Activated T-cell treated with anti-CD3 and anti-CD28 coated beads, Interleukin-2, amount 50 U/mL, for 1 hour (primary cell): ENCODE data around the gene RELN.

Experiments
- DNase-seq: peaks from one replicate; pipeline ENCODE4 v3.0.0-alpha.2; 2020

RELN gene

DNA sequence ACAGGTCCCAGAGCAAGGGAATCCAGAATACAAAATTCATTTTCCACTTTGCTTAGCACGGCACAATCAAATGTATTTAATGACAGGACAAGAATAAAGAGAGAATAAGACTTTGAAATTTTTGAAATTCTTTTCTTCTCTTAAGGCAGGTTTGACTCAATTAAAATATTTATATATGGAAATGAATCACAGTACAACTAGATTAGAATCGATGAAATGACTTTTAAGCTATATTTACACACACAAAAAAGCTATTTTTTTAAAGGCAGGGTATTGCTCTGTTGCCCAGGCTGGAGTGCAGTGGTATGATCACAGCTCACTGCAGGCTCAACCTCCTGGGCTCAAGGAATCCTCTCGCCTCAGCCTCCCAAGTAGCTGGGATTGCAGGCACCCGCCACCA lies 278.0 kb downstream of the RELN start:
- DNase-seq, result no peak

DNA sequence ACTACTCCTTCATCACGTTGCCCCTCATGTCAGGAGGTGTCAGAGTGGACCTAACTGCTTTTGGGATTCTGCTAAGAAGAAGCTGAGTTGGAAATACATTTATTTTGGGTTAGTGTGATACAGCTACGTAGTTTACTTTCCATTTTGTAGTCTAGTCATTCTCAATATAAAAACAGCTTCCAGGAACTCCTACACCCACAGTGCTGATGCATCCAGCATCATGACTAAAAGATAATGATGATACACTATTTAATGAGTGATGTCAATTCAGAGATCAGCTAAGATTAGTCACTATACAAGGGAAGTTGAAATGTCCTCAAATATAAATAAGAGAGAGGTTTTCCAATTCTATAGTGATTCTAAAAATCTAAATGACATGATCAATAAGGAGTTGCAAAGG lies 279.2 kb downstream of the RELN start:
- DNase-seq, result no peak

DNA sequence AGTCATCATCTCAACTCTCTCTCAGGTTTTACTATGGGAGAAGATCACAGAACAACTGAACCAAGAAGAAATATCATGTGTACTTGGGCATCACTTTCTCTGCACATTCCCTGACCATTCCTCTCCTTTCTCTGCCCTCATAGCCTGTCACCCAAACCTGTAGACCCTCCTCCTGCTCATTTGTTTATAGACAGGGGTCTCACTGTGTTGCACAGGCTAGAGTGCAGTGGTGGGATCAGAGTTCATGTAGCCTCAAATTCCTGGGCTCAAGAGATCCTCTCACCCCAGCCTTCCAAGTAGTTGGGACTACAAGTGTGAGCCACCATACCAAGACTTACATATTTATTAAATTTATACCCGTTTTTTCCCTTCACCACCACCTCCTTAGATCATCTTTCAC lies 282.7 kb downstream of the RELN start:
- DNase-seq, result no peak

DNA sequence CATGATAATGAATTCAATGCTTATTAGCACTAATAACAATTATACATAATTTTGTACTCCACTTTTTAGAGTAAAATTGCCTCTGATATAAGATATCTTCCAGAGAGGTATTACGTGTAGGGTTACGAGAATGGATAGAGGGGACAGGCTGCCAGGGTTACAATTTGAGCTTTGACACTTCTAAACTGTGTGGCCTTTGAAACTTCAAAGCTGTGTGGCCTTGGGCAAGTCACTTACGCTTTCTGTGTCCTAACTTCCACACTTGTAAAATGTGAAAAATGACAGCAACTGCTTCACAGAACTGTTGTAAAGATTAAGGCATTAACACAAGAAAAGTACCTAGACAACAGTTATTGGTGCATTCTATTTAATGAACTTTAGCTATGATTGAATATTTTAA lies 283.9 kb downstream of the RELN start:
- no peak for DNase-seq

DNA sequence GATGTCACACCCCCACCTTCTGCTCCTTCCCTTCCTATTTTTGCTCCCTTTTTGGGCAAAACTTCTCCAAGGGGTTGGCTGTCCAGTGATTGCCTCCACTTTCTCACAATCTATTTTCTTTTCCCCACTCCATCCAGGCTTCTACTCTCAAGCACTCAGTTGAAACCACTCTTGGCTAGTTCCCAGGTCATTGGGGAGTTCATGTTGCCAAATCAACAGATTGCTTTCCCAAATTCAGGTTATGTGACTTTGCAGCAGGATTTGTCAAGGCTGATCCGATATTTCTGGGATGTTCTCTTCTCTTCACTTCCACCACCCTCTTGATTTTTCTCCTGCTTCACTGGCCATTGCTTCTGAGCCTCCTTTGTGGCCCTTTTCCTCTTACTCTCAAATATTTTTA lies 284.8 kb downstream of the RELN start:
- DNase-seq, result no peak

DNA sequence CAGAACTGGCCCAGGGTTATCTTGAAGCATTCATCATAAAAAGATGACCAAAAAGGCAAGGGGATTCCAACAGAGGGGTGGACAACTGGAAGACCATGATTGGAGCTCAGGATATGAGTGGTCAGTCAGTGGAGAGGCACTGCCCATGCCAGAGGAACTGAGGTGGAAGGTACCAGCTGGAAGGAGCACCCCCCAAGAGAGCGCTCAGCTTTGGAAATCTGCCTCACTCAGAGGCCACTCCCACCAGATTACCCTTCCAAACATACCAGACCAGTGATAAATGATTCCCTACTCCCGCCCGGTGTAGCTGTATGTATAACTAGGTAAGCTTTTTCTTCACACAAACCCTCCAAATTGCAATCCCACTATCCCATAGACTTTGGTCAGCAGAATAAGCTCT lies 286.5 kb downstream of the RELN start:
- no peak for DNase-seq

DNA sequence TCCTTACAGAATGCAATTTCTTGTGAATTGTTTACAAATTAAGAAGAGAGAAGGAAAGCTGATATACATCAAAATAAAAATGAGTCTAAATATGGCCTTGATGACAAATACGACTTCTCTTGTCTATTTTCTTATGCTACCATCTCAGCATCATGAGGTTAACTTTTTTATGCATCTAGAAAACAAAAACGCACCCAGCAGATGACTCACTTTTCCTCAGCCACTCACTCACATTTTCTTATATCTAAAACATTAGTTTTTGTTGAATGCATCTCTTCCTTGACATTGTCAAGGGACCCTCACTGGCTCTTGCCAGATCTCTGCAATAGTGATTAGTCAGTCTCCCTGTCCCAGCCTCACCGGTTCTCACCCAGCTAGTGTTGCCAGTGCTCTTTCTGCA lies 287.0 kb downstream of the RELN start:
- no peak for DNase-seq

DNA sequence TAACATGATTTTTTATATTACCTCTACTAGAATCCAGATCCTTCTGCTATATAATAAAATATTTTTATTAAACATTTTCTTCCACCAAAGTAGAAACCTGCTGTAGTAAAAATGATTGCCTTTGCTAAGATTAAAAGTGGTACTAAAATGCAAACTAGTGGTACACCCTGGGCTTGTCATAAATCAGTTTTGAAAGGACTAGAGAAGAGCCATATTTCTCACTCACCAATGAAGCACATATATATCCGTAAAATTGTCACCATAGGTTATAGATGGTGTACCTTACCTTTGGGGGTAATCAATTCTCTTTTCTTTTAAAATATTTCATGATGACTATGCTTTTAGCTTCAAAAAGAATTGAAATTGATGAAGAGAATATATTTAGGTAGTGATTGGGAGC lies 290.4 kb downstream of the RELN start:
- no peak for DNase-seq

DNA sequence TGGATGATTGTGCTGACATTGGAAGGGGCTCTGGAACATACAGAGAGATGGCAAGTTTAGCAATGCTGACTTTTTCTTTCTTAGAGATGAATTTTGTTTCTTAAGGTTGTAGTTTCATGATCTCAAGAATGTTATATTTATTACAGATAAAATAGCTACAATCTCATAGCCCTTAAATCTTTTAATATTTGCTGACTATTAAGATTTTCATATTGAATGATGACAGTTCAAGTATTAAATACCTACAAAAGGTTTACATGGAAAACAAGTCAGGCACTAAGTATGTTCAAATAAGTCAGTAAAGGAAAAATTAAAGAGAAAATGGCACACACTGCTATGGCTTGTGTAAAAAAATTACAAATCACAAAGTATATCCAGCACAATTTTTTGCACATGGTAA lies 291.4 kb downstream of the RELN start:
- no peak for DNase-seq

DNA sequence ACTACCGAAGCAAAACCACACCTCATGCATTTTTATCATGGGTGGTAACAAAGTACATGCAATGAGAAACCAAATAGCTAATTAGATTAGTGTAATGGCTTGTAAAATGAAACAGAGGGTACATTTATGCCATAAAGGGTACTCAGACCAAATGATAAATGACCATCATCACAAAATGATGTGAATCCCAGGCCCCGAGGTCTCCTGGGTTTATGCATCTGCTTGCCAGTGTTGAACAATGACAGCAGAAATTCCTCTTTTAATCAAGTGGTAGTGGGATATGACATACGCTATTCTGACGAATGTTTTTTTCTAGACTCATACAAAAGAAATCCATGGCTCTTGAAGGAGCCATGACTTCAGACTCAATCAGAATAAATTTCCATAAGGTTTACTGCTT lies 293.9 kb downstream of the RELN start:
- no peak for DNase-seq

DNA sequence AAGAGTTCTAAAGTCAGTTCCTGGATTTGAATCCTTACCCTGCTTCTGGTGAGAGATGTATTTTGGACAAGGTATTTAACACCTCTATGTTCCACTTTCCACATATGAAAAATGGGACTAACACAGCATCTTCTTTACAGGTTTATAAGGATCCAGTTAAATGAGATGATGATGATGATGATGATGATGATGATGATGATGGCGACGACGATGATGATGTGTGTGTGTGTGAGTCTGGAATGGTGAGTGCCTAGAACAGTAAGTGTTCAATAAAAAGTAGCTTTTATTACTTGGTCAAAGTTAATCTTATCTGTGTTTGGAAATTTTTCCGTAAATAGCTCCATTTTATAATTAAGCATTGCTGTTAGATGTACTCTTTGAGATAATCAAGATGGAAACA lies 295.2 kb downstream of the RELN start:
- DNase-seq, result no peak

DNA sequence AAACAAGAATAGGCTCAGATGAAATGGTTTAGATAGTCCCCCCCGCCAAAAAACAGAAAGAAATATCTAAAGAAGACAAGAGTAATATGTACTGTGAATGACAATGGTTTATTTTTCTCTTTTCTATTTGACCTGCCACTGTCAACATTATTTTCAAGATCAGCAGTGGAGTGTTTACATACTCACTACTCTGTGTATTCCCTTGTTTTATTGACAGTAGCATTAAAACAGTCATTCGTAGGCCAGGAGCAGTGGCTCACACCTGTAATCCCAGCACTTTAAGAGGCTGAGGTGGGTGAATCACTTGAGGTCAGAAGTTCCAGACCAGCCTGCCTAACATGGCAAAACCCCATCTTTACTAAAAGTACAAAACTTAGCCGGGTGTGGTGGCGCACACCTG lies 298.2 kb downstream of the RELN start:
- DNase-seq, result no peak

DNA sequence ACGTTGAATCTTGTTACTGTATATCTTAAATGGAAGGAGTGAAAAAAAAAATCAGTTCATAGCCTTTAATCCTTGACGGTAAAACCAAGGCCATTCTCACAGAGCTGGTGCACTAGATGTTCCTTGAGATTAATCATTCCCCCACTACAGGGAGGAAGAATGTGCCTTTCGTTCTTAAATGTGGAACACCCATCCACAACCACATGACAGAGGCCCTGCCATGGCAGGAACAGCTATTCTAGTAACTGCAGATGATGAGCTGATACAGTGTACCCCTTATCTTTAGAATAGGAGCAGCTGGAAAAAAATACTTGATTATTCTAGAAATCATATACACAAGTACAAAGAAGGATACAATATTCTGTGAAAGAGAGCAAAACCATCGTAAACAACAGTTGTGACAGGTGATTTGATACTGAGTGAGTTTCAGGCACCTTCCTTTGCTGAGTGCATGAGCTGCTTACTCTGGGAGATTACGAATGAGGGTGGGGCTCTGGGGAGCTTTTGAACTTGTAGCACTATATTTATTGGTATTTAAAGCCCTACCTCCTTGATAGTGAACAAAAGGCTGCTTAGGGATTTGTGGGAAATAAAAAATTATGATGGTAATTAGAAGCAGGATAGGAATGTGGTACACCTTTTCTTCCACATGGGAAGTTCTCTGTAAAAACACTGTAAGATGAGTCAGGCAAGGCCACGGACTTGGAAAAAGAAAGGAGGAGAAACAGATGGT lies 299.1 kb downstream of the RELN start:
- no peak for DNase-seq

DNA sequence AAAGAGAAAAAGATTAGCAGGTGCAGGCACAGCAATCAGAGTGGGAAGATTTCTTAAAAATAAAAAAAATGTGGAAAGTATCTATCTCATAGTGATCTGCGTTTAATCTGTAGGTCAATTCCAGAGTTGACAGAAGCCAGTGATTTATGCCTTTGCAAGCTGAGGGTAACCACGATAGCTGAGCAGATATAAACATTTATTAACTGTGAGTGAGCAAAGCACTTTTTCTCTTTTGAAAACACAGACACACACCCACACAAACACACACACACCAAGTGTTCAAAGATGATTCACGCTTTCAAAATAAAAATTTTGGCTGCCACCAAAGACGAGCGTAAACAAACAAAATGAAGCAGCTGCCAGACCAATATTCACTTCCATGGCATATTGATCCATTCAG lies 300.2 kb downstream of the RELN start:
- DNase-seq, result no peak

DNA sequence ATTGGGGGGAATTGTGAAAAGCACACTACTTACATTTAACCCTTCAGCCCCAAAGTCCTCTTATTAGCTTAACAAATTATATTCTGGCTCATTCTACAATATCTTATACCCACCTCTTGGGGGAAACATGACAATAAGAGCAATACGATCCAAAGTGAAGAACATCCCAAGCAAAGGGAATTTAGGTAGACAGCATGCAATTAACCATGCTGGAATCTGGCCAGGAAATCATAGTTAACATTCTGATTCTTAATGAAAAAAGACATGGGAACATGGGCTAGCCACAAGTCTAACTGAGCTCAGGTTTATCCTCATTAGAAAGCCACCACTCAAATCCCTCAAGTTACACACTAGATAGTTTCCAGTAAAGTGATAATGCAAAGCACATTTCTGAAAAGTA lies 301.5 kb downstream of the RELN start:
- no peak for DNase-seq

DNA sequence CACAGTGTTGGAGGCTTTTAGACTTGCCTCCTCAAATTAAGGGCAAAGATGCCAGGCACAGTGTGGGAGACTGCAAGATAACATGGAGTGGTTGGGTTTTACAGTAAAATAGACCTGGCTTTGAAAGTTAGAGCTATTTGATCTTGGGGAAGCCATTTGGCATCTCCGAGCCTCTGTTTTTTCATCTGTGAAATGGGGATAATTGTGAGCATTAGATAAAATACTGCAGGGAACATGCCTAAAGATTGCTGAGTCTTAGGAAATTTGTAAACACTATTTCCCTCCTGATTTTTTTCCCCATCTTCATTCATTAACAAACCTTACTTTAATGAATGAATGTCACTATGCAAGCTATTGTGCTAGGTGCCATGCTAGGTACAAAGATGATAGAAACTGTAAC lies 302.2 kb downstream of the RELN start:
- no peak for DNase-seq

DNA sequence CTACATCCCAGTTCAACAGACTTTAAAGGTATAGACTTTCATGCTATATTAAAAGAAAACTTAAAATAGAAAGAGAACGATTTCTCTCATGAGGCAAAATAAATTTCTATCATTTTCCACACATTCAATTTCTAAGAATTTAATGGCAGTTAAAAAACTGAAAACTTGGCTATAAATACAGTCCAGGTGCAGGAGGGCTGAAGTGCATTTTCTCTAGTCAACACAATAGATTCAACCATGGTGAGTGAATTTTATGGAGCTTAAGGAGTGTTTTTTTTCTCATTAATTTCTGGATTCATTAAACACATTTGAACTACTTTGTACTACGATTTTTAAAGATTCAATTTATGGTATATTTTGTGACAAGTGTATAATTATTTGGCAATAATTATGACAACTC lies 302.7 kb downstream of the RELN start:
- DNase-seq, result no peak

DNA sequence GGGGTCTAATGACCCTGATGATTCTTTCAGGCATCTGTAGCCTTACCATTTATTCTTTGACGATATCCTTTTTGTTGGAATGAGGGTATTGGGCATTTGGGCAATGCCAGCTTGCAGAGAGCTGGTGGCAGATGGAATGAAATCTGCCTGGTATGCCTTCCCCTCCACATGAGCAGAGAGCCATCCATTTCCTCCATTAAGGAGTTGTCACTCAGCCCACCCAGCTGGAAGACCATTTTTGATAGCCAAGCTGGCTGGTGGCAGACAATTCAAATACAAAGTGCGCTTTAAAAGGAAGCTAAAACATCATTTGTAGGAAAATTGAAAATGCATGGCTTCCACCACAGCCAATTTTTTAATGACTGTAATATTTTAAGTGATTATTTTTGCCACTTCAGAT lies 303.4 kb downstream of the RELN start:
- no peak for DNase-seq

DNA sequence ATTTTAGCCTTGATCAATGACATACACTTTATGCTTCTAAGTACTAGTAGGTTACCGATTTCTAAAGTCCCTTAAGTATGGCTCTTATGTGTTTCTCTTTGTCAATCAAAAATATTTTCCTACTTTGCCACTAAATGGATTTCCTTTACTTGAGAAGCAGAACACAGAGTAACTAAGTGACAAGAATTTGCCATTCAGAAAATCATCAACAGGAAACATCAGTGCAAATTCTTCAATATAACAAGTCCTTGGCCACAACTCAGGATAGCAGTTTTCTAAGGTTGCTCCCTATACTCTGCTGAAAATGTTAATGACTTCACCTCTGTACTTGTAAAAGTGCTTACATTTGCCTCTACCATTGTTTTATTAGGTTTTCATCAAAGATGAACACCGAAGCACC lies 303.8 kb downstream of the RELN start:
- DNase-seq, result no peak

DNA sequence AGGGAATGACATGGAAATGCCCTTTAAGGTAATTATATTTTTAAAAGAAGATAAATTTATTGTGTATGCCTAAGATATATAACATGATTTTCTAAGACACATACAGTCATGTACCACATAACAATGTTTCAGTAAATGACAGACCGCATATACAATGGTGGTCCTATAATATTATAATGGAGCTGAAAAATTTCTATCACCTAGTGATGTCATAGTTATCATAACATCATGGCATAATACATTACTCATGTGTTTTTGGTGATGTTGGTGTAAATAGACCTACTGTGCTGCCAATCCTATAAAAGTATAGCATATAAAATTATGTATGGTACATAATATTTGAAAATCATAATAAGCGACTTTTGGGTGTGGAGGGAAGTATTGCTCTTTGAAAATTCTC lies 306.1 kb downstream of the RELN start:
- no peak for DNase-seq

DNA sequence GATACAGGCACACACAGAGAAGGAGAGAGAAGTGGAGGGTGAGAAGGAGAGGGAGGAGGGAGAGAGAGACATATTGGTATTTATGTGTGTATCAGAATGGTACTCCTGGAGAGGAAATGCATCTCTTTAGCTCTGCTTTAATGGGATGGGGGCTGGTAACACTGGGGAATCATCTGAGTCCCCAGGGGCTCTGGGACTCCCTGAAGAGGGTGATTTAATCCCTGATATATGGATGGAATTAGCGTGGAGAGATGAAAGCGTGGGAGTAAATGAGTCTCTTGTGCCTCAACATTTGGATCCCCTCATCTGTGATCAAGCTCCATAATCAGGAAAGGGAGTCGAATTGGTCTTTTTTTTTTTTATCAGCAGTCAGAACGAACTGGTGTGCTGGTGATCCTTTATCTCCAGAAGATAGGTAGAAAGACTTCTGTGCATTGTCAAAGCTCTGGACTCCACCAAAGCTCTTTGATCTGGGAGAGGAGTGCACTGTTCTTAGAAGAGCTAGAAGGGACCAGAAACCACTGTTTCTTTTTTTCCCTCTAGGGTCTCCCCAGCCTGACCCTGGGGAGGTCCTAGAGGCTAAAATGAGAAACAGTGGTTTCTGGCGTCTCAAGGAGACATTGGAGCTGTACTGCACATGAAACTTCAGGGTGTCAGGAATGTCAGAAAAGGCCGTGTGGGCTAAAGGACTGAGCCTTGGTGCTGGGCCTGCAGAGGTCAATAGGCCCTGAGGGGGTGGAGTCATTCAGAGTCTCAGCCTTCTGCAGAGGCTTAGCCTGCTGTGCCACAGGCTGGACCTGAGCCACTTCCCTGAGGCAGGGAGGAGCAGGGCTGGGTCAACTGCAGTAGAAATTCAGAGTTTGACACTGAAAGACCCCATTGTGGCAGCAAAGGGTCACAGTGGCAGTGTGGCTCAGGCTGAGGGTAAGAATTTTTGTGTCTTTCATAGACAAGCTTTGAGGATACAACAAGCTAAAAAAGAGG lies 309.0 kb downstream of the RELN start:
- no peak for DNase-seq

DNA sequence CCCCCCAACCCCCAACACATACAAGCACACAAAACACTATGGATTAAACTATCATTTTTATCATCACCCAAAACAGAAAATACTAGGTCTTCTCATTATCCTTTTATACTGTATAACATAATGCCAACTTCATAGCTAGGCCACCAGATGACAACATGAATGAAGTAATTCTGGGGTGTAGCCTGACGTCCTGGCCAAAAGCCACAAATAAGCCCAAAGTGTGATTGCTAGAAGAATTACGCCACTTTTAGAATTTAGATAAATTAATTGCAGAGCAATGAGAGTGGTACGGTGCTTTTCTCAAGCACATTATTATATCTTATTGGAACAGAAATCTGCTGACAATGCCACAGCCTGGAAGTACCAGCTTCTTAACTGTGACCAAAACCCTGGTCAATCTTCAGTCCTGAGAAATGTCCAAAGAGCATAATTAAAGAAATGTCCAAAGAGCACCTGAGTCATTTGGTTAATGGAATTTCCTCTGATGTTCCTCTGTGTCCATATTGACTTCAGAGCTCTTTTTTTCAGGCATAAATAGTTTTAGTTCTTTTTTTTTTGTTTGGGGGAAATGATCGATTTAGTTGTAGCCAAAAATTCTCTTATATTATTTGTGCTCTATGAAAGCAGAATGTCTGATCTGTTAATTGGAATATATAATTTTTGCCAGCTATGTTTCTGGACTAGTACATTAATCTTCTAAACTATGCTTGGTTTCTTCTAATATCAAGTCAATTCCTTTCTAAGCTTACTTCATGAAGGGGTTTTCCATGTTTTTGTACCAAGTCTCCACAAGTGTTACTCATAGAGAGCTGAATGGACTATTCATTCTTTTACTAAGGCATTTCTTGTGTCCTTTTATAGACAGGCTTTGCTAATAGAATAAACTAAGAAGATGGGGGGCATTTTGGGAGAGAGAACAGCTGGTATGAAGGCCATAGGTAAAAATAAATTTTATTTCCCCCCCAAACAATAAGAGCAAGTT lies 310.0 kb downstream of the RELN start:
- no peak for DNase-seq

DNA sequence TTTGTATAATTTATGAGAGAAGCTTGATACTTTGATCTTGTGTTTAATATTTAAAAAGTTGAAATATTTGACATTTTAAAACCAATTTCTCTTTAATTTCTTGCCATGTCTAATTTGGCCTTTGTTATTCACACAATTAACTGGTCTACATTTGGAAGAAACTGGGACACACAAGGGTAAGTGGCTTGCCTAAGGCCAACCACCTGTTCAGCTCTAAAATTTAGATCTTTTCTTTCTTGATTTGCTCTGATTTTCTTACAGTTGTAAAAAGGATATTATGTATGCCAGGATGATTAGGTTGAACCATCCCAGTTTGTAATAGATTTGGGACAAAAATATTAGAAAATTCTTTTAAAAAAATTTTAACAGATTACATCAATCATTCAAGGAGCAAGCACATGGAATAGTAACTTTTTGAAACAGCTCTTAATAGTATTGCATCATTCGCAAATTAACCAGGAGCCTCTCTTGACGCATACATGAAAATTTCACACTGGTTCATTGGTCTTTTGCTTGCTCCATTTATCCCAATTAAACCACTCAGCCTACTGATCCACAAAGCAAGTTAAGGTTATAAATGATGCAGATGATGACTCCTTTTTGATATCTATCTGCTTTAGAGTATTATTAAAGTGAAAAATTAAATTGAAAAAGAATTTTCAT lies 321.0 kb downstream of the RELN start:
- no peak for DNase-seq
